ENCODE data around the gene BIRC5.
A peak's percentile ranks its signal among the peaks of the same experiment; 100 is the strongest.

DNA sequence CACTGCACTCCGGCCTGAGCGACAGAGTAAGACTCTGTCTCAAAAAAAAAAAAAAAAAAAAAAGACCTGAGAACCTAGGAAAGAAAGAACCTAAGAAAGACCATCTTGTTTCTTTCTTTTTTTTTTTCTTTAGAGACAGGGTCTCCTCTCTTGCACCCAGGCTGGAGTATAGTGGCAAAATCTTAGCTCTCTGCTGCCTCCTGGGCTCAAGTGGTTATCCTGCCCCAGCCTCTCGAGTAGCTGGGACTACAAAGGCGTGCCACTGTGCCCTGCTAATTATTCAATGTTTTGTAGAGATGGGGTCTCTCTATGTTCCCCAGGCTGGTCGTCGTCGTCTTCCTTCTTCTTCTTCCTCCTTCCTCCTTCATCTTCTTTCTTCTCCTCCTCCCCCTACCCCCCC, 7.8 kb upstream of the BIRC5 start:
- TF ChIP-seq POLR2A (IDR thresholded peaks at IDR 0.05; ENCODE audit: low read depth) (no peak), POLR2AphosphoS5 (IDR thresholded peaks at IDR 0.05) (no peak)
- TF ChIP-seq, protein P1, sequence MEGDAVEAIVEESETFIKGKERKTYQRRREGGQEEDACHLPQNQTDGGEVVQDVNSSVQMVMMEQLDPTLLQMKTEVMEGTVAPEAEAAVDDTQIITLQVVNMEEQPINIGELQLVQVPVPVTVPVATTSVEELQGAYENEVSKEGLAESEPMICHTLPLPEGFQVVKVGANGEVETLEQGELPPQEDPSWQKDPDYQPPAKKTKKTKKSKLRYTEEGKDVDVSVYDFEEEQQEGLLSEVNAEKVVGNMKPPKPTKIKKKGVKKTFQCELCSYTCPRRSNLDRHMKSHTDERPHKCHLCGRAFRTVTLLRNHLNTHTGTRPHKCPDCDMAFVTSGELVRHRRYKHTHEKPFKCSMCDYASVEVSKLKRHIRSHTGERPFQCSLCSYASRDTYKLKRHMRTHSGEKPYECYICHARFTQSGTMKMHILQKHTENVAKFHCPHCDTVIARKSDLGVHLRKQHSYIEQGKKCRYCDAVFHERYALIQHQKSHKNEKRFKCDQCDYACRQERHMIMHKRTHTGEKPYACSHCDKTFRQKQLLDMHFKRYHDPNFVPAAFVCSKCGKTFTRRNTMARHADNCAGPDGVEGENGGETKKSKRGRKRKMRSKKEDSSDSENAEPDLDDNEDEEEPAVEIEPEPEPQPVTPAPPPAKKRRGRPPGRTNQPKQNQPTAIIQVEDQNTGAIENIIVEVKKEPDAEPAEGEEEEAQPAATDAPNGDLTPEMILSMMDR (IDR thresholded peaks at IDR 0.05): peak in 1 of 3 experiments; percentile 10
